GM19043 (cell line): ENCODE measurements around the gene SRGAP1.

Source experiments
- ATAC-seq: cut with Tn5 transposase; IDR thresholded peaks from one replicate; pipeline ENCODE4 v1.9.1; 2021; ENCODE audit warnings: low read depth; ENCODE audit not compliant: unreplicated experiment

Gene SRGAP1

DNA sequence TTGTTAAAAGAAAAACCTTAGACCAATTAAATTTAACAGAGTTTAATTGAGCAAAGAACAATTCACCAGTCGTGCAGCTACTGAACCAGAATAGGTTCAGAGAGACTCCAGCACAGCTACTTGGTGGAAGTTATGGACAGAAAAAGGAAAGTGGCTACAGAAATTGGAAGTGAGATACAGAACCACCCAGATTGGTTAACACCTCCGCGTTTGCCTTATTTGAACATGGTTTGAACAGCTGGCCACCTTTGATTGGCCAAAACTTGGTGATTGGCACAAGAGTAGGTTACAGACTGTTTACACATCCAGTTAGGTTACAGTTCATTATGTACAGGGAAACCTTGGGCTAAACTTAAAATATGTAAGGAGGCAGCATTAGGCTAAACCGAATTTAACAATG is 54.9 kb downstream of the SRGAP1 start:
- ATAC-seq: no peak

- no peak for ATAC-seq
These were observed 56.7 kb downstream of the SRGAP1 start for GRCh38 chr12:63900922-63901793.

- no peak for ATAC-seq
These were observed 60.2 kb downstream of the SRGAP1 start for GRCh38 chr12:63904653-63905052.

DNA sequence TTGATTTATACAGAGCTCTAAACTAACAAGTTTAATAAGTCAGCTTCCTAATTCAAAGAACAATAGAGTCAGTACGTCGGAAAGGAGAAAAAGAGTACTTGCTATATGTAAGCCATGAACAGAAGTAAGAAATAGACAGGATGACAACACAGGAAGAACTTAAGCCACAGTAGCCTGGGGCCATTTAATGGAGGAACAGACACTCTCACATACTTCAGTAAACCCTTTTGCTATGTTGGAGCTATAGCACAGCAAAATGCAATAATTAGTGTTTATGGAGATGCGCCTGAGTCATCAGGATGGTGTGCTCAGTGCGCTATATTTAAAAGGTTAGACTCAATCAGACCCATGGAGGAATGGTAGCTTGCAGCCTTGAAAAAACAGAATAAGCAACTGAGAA is 61.0 kb downstream of the SRGAP1 start:
- ATAC-seq: no peak

DNA sequence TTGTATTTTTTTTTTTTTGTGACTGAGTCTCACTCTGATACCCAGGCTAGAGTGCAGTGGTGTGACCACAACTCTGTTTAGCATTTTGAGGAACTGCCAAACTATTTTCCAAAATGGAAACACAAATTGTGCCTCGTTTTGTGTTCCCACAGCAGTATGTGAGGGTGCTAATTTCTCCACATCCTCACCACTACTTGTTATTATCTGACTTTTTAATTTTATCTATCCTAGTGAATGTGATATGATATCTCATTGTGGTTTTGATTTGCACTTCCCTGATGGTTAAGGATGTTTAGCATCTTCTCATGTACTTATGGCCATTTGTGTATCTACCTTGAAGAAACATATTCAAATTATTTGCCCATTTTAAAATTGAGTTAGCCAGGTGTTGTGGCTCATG is 62.4 kb downstream of the SRGAP1 start:
- no peak for ATAC-seq

DNA sequence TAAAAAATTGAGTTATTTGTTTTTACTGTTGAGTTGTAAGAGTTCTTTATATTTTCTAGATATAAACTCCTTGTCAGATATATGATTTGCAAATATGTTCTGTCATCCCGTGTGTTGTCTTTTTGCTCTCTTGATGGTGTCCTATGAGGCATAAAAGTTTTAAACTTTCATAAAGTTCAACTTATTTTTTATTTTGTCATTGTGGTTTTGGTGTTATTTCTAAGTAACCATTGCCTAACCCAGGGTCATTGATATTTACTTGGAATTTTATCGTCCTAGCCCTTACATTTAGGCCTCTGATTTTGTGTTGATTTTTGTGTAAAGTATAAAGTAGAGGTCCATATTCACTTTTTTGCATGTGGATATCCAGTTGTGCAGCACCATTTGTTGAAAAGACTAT is 63.1 kb downstream of the SRGAP1 start:
- no peak for ATAC-seq

DNA sequence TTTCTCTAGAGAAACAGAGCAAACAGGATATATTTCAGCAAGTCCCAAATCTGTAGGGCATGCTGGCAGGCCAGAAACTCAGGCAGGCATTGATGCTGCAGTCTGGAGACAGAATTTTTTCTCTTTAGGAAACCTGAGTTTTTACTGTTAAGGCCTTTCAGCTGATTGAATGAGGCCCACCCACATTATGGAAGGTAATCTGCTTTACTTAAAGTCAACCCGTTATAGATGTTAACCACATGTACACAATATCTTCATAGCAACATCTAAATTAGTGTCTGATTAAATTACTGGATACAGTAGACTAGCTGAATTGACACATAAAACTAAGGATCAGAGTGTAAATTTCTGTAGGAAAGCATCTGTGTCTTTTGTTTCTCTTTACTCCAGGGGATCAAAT is 65.2 kb downstream of the SRGAP1 start:
- no peak for ATAC-seq

DNA sequence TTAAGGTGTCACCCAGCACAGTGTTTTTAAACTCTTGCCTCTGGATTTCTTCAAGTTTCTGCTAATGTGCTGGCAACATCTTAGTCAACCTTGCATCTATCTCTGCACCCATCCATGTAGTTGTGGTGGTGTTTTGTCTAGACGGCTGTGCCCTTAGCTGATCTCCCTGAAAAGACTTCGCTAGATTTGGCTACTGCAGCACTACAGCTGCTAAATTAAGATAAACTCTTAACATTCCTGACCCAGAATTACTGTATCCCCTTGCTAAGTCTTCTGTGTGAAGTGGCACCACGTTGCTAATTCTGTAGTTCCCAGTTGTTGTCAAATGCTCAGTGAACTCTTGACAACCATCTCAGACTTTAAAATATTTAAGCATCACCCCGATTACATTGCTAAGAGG is 66.8 kb downstream of the SRGAP1 start:
- no peak for ATAC-seq

DNA sequence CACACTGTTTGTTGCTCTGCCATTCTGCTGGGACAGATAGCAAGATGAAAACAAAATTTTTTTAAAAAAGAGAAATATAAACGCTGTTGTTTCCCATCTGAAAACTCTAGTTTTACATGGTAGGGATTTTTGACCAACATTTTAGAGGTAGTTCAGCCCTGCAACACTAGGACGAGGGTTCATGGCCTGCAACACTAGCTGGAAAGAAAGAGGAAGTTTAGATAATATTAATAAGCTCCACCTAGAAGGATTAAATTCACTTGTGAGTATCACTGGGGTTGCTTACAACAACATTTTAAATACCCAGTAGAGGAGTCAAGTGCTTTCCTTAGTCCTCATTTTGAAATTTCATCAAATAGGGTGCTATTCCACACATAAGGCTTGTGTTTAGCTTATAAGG is 68.2 kb downstream of the SRGAP1 start:
- ATAC-seq: no peak

DNA sequence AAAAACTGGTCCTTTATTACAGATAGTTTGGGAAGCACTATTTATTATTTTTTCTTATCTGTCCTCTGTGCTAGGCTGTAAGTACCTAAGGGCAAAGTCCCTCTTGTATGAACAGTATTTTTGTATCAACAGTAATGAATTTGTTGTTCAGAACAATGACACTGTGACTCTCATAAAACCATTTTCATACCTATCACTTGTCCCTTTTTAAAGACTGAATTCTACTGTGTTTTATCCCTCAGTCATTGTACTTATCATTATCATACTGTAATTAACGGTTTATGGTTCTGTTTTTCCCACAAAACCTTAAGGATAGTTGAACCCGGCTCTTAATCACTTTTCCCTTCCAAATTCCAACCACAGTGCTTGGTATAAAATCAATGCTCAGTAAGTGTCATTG is 69.4 kb downstream of the SRGAP1 start:
- no peak for ATAC-seq

GRCh38 chr12:63915105-63915800 is 70.8 kb downstream of the SRGAP1 start:
- no peak for ATAC-seq

- no peak for ATAC-seq
These were observed 72.3 kb downstream of the SRGAP1 start for GRCh38 chr12:63916561-63917476.

- no peak for ATAC-seq
These were observed 73.0 kb downstream of the SRGAP1 start for GRCh38 chr12:63917477-63917862.

- ATAC-seq: peak; percentile 63
These were observed 73.6 kb downstream of the SRGAP1 start for GRCh38 chr12:63917864-63918799.

- ATAC-seq: no peak
These were observed 74.3 kb downstream of the SRGAP1 start for GRCh38 chr12:63918800-63919300.

DNA sequence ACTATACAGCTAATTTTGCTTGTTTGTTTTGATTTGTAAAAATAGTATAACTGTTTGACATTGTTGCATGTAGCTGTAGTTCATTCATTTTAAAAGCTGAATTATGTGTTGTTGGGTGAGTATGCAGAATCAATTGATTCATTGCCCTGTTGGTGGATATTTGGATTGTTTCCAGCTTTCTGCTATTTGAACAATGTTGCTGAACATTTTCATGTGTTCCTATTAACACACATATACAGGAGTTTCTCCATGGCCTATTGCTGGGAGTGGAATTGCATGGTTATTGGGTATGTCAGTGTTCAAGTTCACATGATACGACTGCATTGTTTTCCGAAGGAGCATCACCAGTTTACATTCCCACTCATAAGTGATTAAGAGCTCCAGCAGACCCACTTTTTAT is 75.3 kb downstream of the SRGAP1 start:
- no peak for ATAC-seq

GRCh38 chr12:63921157-63921556 is 76.7 kb downstream of the SRGAP1 start:
- no peak for ATAC-seq

DNA sequence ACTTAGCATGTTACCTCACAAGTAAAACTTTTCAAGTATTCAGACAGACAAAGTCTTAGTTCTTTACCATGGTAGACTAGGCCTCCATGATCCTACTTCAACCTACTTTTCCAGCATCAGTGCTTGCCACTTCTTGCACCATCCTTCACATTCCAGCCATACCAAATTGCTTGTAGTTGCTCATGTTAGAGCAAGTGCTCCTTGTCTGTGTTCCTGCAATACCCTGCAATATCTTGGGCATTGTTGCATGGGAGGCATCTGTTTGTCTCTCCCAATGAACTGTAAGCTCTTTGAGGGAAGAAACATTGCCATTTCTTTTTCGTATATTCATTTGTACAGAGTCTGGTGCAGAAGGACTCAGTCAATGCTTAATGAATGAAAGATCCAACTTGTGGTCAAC is 78.0 kb downstream of the SRGAP1 start:
- ATAC-seq: no peak

DNA sequence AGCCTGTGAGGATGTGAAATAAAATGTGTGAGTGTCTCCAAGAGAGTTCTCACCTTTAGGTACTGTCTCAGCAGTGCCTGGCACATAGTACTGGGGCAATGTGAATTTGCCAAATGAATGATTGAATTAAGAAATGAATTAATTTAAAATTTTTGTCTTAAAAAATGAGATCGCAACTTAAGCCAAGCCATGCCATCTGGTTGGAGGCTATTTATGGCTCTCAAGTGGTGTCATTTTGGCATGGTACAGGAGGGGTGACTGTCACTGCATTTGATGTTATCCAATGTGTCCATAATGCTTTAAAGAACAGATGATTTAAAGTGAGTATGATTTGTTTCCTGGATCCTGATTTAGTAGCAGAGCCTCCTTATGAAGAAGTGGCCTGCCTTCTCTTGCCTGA is 80.3 kb downstream of the SRGAP1 start:
- ATAC-seq: no peak

DNA sequence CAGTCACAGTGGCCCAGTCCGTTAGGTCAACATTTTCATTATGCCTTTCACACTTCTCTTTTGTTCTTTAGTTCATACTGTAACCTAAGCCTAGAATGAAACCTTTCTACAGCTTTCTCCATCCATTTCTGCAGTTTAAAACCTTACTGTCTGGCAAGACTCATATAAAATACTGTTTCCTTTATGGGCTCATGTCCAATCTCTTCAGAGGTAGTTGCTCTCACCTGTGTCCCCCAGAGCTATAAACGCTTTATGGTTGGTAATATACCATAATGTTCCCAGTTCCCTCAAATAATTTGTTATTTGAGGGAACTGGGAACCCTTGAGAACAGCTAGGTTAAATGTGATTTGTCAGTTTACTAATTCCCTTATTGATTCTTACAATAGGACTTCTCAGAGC is 83.0 kb downstream of the SRGAP1 start:
- ATAC-seq: no peak
